ENCODE measurements around the gene MAPK8IP1. TPM values are rescaled to one million over a fixed set of nuclear protein-coding genes. Genes with fewer than 3 reads are reported as not detected.
A peak's percentile ranks its signal among the peaks of the same experiment; 100 is the strongest.

The MAPK8IP1 gene
- total RNA-seq, 6 experiments from 2014 or later = 1.7 to 6.2 (median 2.6) TPM

GRCh38 chr11:45844822-45845578, 40.5 kb upstream of the MAPK8IP1 start:
- no peaks in the 10 kb centered on the region for H3K9me3 ChIP-seq
- intact Hi-C loops (cut with DNase I) = no loop called here
- ATAC-seq (no peak), DNase-seq (no peak)
- H3K27me3 ChIP-seq = no peaks in the 10 kb centered on the region
- no peak overlapping the region for H3K4me3 ChIP-seq
- peaks cover 0 to 49% (median 13%) of the 10 kb centered on the region in 4 donors for H3K4me1 ChIP-seq
- 31% methylated on average over 2 of the region's 3 CpGs for WGBS (ENCODE audit: insufficient coverage, low coverage, low lambda C conversion rate, missing lambda C conversion rate)
- peak overlapping the region; percentile 24 to 93 (median 84) for H3K27ac ChIP-seq
- no peaks in the 10 kb centered on the region for H3K36me3 ChIP-seq
- TF ChIP-seq CTCF (IDR thresholded peaks at IDR 0.05) (no peak), POLR2A (IDR thresholded peaks at IDR 0.05) (no peak)

- H3K27ac ChIP-seq = peak overlapping the region; percentile 72 to 93 (median 79)
These were observed 39.2 kb upstream of the MAPK8IP1 start for GRCh38 chr11:45846174-45846675.

GRCh38 chr11:45846974-45847910, 38.2 kb upstream of the MAPK8IP1 start, which contains the start of gene CRY2:
CRY2 (plus strand) TSS chr11:45847475; CDS start chr11:45847491, 16 bp downstream.
- DNase-seq (peak; percentile 99 to 100 (median 99)), ATAC-seq (peak; percentile 84 to 93 (median 86))
- peak within 1 kb of the TSS; percentile 87 to 92 (median 91) for H3K4me3 ChIP-seq
- no peaks in the 10 kb centered on the region for H3K27me3 ChIP-seq
- no peaks in the 10 kb centered on the region for H3K36me3 ChIP-seq
- WGBS (ENCODE audit: insufficient coverage, low coverage, low lambda C conversion rate, missing lambda C conversion rate) = 0% methylated on average over 17 of the region's 75 CpGs
- peaks cover 0 to 72% (median 23%) of the 10 kb centered on the region in 4 donors for H3K4me1 ChIP-seq
- TF ChIP-seq POLR2A (IDR thresholded peaks at IDR 0.05) (peak; percentile 99), CTCF (IDR thresholded peaks at IDR 0.05) (no peak)
- intact Hi-C loops (cut with DNase I) = no loop called here
- peak within 1 kb of the TSS; percentile 93 for H3K27ac ChIP-seq
- no peaks in the 10 kb centered on the region for H3K9me3 ChIP-seq

More at GRCh38 chr11:45846174-45846675, 39.2 kb upstream of the MAPK8IP1 start:
- no peak for DNase-seq
- Histone ChIP-seq H3K27me3 (no peaks in the 10 kb centered on the region), H3K36me3 (no peaks in the 10 kb centered on the region), H3K4me3 (no peak overlapping the region), H3K9me3 (no peaks in the 10 kb centered on the region), H3K4me1 (peaks cover 0 to 61% (median 19%) of the 10 kb centered on the region in 4 donors)
- TF ChIP-seq POLR2A (IDR thresholded peaks at IDR 0.05) (no peak), CTCF (IDR thresholded peaks at IDR 0.05) (no peak)
- 22% methylated on average over 4 of the region's 4 CpGs for WGBS (ENCODE audit: insufficient coverage, low coverage, low lambda C conversion rate, missing lambda C conversion rate)
- intact Hi-C loops (cut with DNase I) = no loop called here
- ATAC-seq = peak in 1 of 4 donors; percentile 0

- TF ChIP-seq POLR2A (IDR thresholded peaks at IDR 0.05) = no peak
- TF ChIP-seq CTCF (IDR thresholded peaks at IDR 0.05) = peak in 1 of 4 donors; percentile 7
- Histone ChIP-seq H3K4me1 (peaks cover 0 to 78% (median 27%) of the 10 kb centered on the region in 4 donors), H3K27ac (peak overlapping the region; percentile 91 to 93 (median 93)), H3K9me3 (no peaks in the 10 kb centered on the region), H3K36me3 (no peaks in the 10 kb centered on the region), H3K4me3 (peak overlapping the region; percentile 87 to 92 (median 91)), H3K27me3 (no peaks in the 10 kb centered on the region)
- intact Hi-C loops (cut with DNase I) = no loop called here
- peak; percentile 2 to 17 (median 3) for ATAC-seq
- WGBS (ENCODE audit: insufficient coverage, low coverage, low lambda C conversion rate, missing lambda C conversion rate) = 2% methylated on average over 7 of the region's 16 CpGs
- peak in 2 of 3 donors; percentile 41 to 54 for DNase-seq
These were observed 37.5 kb upstream of the MAPK8IP1 start for GRCh38 chr11:45847911-45848316.
